ENCODE measurements around the gene CEACAM19.

DNA sequence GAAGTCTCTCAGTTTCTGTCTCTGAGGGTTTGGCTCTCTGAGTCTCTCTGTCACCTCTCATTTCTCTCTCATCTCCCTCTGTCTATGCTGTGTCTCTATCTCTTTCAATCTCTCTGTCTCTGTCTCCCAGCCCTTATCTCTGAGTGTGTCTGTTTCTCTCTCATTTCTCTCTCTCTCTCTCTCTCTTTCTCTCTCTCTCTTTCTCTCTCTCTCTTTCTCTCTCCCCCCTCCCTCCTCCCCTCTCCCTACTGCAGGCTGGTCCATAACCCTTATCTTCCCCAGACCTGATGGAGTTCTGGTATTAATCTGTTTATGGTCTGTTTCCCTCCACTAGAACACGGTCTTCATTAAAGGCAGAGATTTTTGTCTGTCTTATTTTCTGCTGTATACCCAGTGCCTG lies 28.9 kb upstream of the CEACAM19 start:
- TF ChIP-seq YY1 (IDR thresholded peaks at IDR 0.05; ENCODE audit: insufficient read depth, insufficient read length) (no peak), ZNF274 (IDR thresholded peaks at IDR 0.05; ENCODE audit: low read depth, low read length) (no peak), SUZ12 (IDR thresholded peaks at IDR 0.05; ENCODE audit: extremely low read depth, insufficient read depth, insufficient read length) (no peak)

Data from NT2/D1 (cell line).